LNCAP (cell line): Measurements from ENCODE around the gene RUBCNL.

Experiments
- TF ChIP-seq, protein P1 (sequence below): fragments of 450-650 bp; IDR thresholded peaks from 2 replicates; pipeline ENCODE4 v1.5.1; 2017; ENCODE audit warnings: mild to moderate bottlenecking

The RUBCNL gene

DNA sequence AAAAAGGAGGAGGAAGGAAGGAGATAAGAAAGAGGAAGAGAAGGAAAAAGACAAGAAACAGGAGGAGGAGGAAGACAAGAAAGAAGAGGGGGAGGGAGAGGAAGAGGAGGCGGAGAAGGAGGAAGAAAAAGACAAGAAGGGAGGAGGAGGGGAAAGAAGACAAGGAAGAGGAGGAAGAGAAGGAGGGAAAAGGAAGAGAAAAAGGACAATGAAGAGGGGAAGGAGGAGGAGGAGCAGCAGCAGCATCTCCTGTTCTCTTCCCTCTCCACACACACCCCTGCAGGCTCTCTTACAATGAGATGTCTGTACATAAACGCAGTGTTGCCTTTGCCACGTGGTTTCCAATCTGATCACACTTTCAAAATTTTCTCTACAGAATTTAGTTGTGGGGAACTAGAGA is 66.6 kb downstream of the RUBCNL start:
- TF ChIP-seq, protein P1, sequence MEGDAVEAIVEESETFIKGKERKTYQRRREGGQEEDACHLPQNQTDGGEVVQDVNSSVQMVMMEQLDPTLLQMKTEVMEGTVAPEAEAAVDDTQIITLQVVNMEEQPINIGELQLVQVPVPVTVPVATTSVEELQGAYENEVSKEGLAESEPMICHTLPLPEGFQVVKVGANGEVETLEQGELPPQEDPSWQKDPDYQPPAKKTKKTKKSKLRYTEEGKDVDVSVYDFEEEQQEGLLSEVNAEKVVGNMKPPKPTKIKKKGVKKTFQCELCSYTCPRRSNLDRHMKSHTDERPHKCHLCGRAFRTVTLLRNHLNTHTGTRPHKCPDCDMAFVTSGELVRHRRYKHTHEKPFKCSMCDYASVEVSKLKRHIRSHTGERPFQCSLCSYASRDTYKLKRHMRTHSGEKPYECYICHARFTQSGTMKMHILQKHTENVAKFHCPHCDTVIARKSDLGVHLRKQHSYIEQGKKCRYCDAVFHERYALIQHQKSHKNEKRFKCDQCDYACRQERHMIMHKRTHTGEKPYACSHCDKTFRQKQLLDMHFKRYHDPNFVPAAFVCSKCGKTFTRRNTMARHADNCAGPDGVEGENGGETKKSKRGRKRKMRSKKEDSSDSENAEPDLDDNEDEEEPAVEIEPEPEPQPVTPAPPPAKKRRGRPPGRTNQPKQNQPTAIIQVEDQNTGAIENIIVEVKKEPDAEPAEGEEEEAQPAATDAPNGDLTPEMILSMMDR, result no peak

DNA sequence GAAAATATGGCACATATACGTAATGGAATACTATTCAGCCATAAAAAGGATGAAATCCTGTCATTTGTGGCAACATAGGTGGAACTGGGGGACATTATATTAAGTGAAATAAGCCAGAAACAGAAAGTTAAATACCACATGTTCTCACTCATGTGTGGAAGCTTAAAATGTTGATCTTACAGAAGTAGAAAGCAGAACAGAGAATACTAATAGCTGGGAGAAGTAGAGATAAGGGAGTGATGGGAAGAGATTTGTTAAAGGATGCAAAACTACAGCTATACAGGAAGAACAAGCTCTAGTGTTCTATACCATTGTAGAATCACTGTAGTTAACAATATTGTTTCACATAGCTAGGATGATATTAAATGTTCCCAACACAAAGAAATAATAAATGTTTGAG is 68.1 kb downstream of the RUBCNL start:
- TF ChIP-seq, protein P1, result no peak

DNA sequence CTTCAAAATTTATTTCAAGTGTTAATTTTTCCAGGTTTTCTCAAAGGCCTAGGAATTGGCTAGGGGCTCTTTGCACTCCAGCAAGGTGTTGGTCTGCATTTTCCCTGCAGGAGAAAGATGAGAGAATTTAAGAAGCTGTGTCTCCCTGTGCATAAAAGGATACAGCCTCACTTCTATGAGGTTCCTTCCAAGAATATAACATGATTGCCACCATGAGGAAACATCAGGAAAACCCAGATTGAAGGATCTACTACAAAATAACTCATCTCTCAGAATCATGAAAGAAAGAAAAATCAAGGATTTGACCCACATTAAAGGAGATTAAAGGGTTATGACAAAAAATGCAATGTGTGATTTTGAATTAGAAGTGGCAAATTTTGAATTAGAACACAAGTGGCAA is 69.9 kb downstream of the RUBCNL start:
- TF ChIP-seq, protein P1, result peak; percentile 40; the same call in 1 of the 2 replicates

DNA sequence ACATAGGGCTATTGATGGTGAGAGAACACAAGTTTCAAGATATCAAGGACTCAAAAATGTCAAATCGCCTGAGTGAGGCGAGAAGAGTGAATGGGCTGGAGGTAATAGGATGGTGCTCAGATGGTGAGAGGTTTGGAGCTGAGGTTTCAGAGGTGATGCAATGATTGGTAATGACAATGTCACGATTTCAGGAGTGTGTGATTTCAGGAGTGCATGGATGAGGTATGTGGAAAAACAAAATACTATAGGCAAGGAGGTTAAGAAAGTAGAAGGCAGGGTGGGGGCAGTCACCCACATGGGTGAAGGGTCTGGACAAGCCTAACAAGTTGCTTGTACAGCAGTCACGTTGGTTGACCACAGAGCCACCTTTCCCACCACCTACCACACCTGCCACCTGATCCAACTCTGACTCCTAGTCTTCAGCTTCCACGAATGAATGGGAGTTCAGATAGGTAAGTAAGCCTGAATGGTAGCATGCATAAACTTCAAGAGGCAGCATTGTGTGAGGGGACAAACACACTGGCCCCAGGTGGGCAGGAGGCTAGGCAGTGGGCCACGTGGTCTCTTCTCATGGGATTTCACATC is 71.5 kb downstream of the RUBCNL start:
- TF ChIP-seq, protein P1, result no peak

DNA sequence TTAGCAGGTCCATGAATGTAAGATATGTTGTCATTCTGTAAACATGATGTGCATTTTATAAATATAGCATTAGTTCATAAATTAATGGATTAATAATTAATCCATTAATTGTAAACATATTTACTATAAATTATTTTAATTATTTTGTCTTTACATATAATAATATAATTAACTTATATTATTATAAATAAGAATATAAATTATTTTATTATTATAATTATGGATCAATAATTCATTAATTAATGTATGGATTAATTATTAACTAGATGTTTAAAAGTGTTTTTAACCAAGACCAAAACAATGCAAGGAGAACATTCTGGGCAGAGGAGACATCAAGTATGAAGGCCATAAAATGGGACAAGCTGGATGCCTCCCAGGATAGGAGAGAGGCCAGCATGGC is 72.0 kb downstream of the RUBCNL start:
- TF ChIP-seq, protein P1, result no peak

DNA sequence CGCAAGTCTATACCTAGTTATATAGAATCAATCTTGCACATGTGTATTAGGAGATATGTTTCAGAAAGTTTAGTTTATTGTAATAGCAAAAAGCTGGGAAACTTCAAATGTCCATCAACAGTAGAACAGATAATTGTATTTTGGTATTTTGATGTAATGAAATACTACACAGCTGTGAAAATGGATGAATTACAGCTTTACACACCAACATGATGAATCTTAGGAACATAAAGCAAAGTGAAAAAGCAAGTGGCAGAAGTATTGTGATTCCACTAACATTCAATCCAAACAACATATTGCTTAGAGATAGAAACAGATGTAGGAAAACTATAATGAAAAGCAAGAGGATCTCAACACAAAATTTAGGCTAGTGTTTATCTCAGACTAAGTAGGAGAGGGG is 72.5 kb downstream of the RUBCNL start:
- TF ChIP-seq, protein P1, result no peak

DNA sequence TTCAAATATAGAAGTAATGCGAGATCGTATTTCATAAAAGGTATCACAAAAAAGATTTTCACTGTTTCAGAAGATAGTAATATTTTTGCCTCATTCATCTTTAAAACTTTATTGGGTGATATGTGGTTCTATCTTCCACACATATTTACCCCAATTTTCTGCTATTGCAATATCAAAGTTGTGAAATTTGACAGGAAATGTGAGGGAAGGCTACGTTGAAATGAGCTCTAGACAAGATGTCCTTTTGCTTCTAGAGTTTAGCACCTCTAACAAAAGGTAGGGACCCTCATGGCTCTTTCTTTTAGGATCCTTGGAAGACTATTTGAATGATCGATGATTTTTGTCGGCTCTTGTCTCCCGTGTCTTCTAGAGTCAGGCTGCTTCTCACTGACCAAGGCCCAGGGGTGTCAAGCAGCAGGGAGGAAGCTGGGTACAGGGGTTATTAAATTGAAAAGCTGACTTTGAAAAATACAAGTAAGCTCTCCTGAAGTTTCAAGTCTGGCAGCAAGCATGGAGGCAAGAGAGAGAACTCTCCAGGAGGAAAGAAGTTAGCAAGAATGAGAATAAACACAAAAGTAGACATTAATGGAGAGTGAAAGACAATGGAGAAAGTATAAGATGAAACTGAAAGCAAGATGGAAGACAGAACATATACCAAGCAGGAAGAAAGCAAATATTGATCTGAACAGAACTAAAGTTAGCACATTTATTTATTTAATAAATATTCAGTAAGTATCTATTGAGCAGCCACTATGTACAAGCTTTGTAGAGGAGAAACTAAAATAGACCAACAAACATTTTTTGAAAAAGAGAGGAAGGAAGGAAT is 73.4 kb downstream of the RUBCNL start:
- TF ChIP-seq, protein P1, result no peak
